Measurements from ENCODE around the gene PTPRM.

PTPRM gene

DNA sequence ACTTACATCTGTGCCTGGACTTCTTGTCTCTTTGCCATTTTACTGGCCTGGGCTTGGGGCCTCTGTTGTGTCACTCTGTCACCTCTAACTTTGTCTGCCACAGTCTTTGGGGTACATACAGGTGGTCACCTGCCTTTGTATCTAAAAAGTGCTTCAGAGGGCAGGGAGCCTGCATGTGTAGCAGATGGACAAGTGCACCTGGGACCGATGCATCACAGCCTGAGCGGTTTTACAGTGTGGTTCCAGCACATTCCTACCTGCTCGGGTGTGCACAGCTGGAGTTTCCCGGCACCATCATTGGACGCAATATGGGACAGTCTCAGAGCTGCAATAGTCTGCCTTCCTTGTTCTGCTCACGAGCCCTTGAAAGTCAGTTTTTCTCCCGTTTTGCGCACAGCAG, 792.4 kb downstream of the PTPRM start:
- ATAC-seq (no peak), DNase-seq (no peak)
- no peak overlapping the region for H3K4me3 Mint-ChIP-seq
- no peaks in the 10 kb centered on the region for H3K4me1 Mint-ChIP-seq
- no peak overlapping the region for H3K27ac Mint-ChIP-seq
- no peaks in the 10 kb centered on the region for H3K9me3 Mint-ChIP-seq
- H3K27me3 Mint-ChIP-seq: peaks cover 7% of the 10 kb centered on the region

DNA sequence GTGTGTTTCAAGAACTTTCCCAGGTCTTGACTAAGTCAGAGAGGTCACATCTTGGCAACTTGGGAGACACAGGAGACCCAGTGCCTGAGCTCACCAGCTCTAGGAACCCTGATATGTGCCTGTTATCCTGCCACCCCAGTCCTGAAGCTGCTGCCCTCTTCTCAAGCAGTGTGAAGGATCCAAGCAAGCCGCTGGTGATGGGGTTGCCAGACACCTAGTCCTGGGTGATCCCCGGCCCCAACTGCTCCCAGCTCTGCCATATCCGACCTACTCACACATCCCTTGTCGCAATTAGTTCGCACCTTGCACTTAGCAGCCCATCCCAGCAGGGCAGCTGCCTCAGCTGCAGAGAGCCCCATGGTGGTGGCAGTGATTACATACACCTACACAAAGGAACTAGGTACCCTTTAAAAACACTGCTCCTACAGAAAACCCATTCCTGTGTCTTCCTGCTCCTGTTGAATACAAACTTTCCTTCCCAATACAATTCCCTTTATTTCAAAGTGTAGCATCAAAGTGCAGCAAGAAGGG, 794.9 kb downstream of the PTPRM start:
- Mint-ChIP-seq H3K4me3 (no peak overlapping the region), H3K27me3 (peaks cover 28% of the 10 kb centered on the region), H3K27ac (no peak overlapping the region), H3K9me3 (no peaks in the 10 kb centered on the region), H3K4me1 (peaks cover 3% of the 10 kb centered on the region)
- DNase-seq (no peak), ATAC-seq (no peak)

DNA sequence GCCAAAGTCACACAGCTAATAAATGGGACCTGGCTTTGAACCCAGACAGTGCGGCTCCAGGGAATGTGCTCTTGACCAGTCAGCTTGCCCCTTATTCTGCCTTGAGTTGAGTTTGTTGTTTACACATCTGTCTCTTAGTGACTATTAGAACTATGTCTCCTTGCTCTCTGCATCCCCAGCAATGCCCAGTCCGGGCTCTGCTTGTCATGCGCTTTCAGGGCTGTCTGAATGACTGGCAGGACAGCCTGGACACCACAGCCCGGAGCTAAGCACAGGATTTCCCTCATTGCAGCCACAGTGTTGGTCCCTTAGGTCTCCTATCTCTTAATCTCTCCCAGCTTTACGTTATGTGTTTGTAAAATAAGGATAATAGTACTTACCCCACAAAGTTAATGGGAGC, 795.7 kb downstream of the PTPRM start:
- Mint-ChIP-seq H3K4me1 (peaks cover 8% of the 10 kb centered on the region), H3K27me3 (peaks cover 36% of the 10 kb centered on the region), H3K4me3 (no peak overlapping the region), H3K27ac (no peak overlapping the region), H3K9me3 (no peaks in the 10 kb centered on the region)
- DNase-seq (no peak), ATAC-seq (no peak)

DNA sequence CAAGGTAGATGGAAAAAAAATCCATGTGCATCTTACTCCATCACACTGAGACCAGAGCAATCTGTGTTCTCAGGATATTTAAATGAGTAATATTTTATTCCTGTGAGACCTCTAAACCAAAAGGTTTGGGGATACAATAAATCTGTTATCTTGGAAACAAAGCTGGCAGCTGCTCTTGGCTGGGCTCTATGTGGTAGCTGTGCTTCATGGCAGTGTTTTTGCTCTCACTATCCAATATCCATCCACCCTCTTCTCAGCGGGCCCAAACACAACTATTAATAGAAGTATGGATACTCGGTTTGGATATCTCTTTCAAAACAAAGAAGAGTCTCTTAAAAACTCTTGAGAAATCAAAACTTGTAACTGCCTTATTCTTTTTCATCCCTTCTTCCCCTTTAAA, 797.3 kb downstream of the PTPRM start:
- H3K27me3 Mint-ChIP-seq: peaks cover 39% of the 10 kb centered on the region
- peaks cover 8% of the 10 kb centered on the region for H3K4me1 Mint-ChIP-seq
- H3K4me3 Mint-ChIP-seq: no peak overlapping the region
- DNase-seq: no peak
- no peak for ATAC-seq
- no peak overlapping the region for H3K27ac Mint-ChIP-seq
- H3K9me3 Mint-ChIP-seq: no peaks in the 10 kb centered on the region

DNA sequence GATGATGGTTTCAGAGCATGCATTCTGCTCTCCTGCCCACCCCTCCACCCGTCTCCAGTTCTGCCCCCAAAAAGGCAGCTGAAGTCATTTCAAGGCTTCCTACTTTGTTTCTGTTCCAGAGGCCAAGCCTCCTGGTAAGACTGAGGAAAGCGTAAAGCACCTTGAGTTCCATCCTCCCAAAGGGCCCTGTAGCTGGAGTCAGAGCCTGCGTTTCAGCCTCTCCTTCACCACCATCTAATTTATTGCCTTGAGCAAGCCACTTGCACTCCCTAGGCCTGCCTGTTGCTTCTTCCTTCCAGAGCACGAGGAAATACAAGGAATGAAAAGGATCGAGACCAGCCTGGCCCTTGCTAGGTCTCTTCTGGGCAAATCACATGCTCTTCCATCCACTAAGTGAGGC, 797.9 kb downstream of the PTPRM start:
- Mint-ChIP-seq H3K9me3 (no peaks in the 10 kb centered on the region), H3K4me3 (no peak overlapping the region), H3K27me3 (peaks cover 45% of the 10 kb centered on the region), H3K27ac (no peak overlapping the region), H3K4me1 (peaks cover 8% of the 10 kb centered on the region)
- ATAC-seq (no peak), DNase-seq (no peak)

DNA sequence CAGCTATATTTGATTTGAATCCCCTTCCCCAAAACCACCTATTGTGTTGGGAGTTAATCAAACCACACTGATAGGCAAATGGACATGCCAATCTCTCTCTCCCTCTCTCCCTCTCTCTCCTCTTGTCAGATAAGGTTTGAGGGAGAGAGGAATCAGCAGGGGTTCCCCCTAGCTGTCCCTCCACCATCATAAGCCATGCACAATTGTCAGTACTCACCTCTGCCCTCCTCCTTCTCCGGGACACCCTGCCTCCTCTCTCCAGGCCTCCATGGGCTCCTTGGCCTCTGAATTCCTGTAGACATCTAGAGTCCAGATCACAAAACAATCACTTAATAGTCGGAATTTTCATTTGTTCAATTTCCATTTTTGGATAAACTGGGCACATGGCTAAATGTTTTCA, 798.4 kb downstream of the PTPRM start:
- peaks cover 8% of the 10 kb centered on the region for H3K4me1 Mint-ChIP-seq
- no peak overlapping the region for H3K4me3 Mint-ChIP-seq
- no peak for DNase-seq
- H3K9me3 Mint-ChIP-seq: no peaks in the 10 kb centered on the region
- H3K27me3 Mint-ChIP-seq: peaks cover 45% of the 10 kb centered on the region
- no peak overlapping the region for H3K27ac Mint-ChIP-seq
- no peak for ATAC-seq

DNA sequence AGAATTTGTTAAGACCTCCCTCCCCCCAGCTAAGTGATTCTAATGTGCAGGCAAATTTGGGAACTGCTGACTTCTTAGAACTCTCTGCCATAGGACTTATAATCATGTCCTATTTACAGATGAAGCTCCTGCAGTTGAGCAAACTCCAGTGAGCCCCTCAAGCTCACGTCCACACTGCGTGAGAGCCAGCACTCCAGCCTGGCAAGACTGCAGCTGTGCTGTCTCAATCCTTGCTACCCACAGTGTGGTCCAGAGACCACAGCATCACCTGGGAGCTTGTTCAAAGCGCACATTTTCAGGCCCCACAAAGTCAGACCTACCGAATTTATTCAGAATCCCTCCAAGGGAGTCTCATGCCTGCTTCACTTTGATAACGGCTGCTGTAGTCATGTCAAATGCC, 799.0 kb downstream of the PTPRM start:
- Mint-ChIP-seq H3K27me3 (peaks cover 45% of the 10 kb centered on the region), H3K9me3 (no peaks in the 10 kb centered on the region), H3K4me3 (no peak overlapping the region), H3K4me1 (peaks cover 8% of the 10 kb centered on the region), H3K27ac (no peak overlapping the region)
- ATAC-seq: no peak
- no peak for DNase-seq

DNA sequence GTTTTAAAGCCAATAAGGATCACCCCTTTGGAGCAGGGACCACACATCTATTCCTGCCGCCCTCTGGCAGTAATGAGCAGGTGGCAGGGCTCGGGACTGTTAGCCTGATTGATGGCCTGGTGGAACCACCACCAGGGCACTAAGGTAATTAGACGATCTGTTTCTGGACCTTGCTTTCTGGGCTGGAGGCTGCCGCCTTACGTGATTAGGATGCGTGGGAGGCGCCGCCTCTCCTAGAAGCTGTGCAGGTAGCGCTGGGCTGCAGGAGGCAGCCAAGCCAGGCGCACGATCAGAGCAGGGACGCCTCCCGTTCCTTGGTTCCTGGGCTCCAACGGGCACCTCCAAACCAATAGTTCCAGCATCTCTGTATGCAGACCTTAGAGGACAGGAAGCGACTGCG, 799.5 kb downstream of the PTPRM start:
- ATAC-seq (no peak), DNase-seq (no peak)
- H3K27me3 Mint-ChIP-seq: peaks cover 45% of the 10 kb centered on the region
- H3K27ac Mint-ChIP-seq: no peak overlapping the region
- peak overlapping the region in 1 of 2 donors; percentile 44 for H3K4me3 Mint-ChIP-seq
- H3K9me3 Mint-ChIP-seq: no peaks in the 10 kb centered on the region
- H3K4me1 Mint-ChIP-seq: peaks cover 8% of the 10 kb centered on the region

DNA sequence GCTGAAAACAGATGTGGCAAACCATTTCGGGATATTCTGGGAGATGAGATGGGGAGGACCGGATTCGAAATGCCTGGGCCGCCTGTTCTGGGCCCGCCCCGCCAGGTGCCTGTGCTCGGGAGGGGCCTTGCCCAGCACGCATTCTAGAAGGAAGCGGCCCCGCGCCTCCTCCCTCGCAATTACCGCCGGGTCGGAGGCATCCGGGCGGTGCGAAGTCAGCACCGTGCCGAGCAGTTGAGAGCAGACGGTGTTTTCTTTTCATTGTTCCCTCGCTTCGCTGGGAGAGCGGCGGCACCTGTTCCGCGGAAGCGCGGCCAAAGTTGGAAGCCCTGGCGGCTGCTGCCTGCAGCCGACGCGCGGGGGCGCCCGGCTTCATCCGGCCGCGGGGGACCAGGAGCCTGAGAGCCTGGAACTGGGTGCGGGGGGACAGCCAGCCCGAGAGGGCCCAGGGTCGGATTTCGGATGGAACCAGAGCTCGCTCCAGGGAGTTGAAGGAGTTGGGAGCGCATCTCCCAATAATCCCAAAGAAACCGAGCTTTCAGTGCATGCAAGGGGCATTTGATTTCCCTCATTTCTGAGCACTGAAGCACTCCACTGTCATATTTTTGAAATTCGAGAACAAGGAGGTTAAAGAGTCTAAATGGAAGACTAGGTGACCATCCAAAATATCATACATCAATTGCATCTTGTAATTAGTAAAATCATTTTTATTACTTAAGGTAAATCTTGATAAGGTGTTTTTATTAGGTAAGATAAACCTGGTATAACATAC, 800.3 kb downstream of the PTPRM start:
- ATAC-seq (peak; percentile 46), DNase-seq (peak; percentile 16 to 20)
- Mint-ChIP-seq H3K27ac (peak overlapping the region in 1 of 2 donors; percentile 56), H3K4me3 (peak overlapping the region in 1 of 2 donors; percentile 44), H3K27me3 (peaks cover 41% of the 10 kb centered on the region), H3K4me1 (peaks cover 8% of the 10 kb centered on the region), H3K9me3 (no peaks in the 10 kb centered on the region)

DNA sequence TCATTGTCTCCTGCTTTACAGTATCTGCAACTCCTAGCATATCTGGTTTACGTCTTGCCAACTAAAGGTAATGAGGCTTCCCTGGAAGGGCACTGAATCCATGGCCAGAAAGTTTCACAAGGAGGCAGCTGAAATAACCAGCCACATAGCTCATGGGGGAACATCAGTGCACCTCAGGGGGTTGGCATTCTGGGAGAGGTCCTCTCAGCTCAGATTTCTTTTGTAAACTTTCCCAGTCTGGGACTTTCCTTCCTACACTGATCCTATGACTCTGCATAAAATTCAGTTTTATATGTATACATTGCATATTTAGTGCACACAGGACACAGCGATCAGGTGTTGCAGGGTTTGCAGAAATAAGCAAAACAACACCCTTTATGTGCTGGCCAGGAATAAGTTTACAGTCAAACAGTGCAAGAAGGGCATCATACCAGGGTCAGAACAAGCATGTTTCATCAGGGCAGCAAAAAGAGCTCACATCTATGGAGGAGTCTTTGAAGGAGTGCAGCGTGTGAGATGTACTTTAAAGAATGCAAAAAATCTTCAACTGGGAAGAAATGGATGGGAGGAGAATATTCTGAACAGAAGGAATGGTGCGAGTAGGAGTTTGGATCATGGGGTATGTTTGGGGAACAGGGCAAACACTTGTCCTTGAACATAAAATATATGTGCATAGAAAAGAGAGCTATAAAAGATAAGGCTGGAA, 801.5 kb downstream of the PTPRM start:
- Mint-ChIP-seq H3K9me3 (no peaks in the 10 kb centered on the region), H3K4me3 (no peak overlapping the region), H3K4me1 (peaks cover 8% of the 10 kb centered on the region), H3K27me3 (peaks cover 38% of the 10 kb centered on the region), H3K27ac (no peak overlapping the region)
- no peak for DNase-seq
- no peak for ATAC-seq

DNA sequence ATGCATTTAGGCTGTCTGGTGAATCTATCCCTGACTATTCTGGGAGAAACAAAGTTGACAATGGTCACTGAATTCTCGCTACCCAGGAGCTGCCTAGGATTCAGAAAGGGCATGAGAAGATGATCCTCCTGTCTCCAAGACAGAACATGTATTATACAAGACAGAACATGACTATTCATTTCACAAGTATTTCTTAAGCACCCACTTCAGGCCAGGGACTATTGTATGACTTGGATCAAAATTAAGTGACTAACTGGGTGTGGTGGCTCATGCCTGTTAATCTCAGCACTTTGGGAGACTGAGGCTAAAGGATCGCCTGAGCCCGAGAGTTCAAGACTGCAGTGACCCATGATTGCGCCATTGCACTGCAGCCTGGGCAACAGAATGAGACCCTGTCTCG, 806.4 kb downstream of the PTPRM start:
- ATAC-seq: no peak
- H3K4me1 Mint-ChIP-seq: no peaks in the 10 kb centered on the region
- no peaks in the 10 kb centered on the region for H3K9me3 Mint-ChIP-seq
- no peak overlapping the region for H3K4me3 Mint-ChIP-seq
- no peak for DNase-seq
- H3K27ac Mint-ChIP-seq: peak overlapping the region in 1 of 2 donors; percentile 31
- peaks cover 9% of the 10 kb centered on the region for H3K27me3 Mint-ChIP-seq

DNA sequence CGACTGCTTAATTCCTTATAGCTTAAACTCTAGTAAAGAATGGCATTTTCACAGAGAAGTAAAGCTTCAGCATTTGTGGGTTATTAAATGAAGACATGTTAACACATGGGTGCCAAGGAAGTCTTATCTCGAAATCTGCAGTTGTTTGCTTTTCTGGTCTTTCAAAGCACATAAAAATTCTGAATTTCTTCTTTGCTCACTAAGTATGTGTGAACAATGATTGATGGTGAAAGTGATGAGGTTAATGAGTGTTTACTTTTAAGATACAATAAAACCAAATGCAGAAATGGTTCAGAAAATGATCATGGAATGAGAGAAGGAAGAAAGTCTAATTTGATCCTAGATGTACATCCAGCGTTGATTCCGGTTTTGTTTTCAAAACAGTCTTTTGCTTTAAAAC, 807.6 kb downstream of the PTPRM start:
- Mint-ChIP-seq H3K27ac (no peak overlapping the region), H3K9me3 (no peaks in the 10 kb centered on the region), H3K4me3 (no peak overlapping the region), H3K4me1 (no peaks in the 10 kb centered on the region), H3K27me3 (peaks cover 2% of the 10 kb centered on the region)
- ATAC-seq (no peak), DNase-seq (no peak)

DNA sequence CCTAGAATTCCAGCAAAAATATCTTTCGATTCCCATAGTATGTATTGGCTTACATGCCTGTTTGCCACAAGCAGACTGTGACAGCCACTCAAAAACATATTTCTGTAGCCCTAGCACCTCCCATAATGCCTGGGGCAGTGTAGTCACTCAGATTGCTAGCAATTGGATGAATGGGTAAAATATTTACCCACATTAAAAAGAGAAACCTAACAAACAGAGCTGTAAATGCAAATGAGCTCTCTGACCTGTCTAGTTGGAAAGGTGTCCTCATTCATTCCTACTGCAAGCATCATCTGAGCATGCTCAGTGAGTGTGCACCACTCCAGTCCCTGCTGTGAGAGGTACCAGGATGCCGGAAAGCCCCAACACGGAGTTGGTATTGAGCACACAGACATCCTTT, 808.1 kb downstream of the PTPRM start:
- no peak overlapping the region for H3K27ac Mint-ChIP-seq
- H3K4me3 Mint-ChIP-seq: no peak overlapping the region

DNA sequence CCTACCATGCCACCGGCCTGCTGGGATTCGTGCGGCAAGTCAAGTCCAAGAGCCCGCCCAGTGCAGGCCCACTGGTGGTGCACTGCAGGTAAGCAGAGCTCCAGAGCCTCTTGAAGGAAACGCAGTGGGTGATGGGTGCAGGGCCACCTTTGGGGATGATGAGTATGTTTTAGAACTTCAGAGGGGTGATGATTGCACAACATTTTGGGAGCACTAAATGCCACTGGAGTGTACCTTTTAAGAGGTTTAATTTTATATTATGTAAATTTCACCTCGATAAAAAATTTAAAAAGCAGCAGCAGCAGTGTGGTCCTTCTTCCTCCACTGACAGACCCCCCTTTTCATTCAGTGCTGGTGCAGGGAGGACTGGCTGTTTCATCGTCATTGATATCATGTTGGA, 809.0 kb downstream of the PTPRM start:
- H3K4me1 Mint-ChIP-seq: no peaks in the 10 kb centered on the region
- no peaks in the 10 kb centered on the region for H3K27me3 Mint-ChIP-seq
- H3K4me3 Mint-ChIP-seq: no peak overlapping the region
- no peak overlapping the region for H3K27ac Mint-ChIP-seq
- DNase-seq (no peak), ATAC-seq (no peak)
- no peaks in the 10 kb centered on the region for H3K9me3 Mint-ChIP-seq

More for the DNA sequence above, 808.1 kb downstream of the PTPRM start:
- Mint-ChIP-seq H3K9me3 (no peaks in the 10 kb centered on the region), H3K27me3 (no peaks in the 10 kb centered on the region), H3K4me1 (no peaks in the 10 kb centered on the region)
- no peak for DNase-seq
- no peak for ATAC-seq

DNA sequence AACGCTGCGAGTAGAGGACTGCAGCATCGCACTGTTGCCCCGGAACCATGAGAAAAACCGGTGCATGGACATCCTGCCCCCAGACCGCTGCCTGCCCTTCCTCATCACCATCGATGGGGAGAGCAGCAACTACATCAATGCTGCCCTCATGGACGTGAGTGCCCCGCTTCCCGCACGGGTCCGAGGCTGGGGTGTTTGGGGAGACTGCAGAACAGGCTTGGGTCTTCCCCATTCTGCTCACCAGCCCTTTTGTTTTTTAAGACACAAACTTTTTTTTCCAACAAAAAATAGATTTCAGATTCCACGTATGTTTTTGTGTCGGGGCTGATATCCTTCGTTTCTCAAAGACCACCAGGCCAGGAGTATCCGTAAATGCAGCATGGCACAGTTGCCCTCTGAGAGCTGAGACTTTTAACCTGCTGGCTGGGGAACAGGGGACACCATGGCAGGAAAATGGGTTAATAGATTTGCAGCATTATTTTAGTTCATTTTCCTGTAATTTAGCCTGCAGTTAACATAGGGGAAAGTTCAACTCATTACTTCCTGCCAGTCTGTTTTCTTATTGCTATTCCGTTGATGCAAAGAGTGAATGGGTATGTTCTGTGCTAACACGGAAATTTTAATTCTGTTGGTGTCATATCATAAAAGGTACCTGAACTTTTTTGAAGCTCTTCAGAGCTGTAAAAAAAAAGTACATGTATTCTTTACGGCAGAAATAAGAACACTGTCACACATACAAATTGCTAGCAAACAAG, 812.2 kb downstream of the PTPRM start:
- no peaks in the 10 kb centered on the region for H3K9me3 Mint-ChIP-seq
- DNase-seq (no peak), ATAC-seq (no peak)
- H3K4me3 Mint-ChIP-seq: no peak overlapping the region
- H3K4me1 Mint-ChIP-seq: no peaks in the 10 kb centered on the region
- no peak overlapping the region for H3K27ac Mint-ChIP-seq
- no peaks in the 10 kb centered on the region for H3K27me3 Mint-ChIP-seq

DNA sequence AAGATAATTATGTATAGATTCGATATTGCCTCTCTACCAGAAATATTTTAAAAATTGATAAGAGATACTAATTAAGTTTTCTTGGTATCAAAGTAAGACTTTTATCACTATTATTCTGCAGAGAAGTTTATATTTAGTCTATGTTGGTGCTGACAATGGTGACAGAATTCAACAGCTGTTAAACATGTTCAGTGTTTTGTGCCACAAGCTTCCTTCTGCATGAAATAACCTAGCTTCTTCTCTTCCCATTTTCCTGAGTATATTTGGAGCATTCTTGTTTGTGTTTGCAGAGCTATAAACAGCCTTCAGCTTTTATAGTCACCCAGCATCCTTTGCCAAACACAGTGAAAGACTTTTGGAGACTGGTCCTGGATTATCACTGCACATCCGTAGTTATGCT, 812.9 kb downstream of the PTPRM start:
- H3K4me1 Mint-ChIP-seq: no peaks in the 10 kb centered on the region
- no peaks in the 10 kb centered on the region for H3K27me3 Mint-ChIP-seq
- DNase-seq: no peak
- ATAC-seq: no peak
- no peak overlapping the region for H3K4me3 Mint-ChIP-seq
- H3K9me3 Mint-ChIP-seq: no peaks in the 10 kb centered on the region
- H3K27ac Mint-ChIP-seq: no peak overlapping the region

All from stimulated activated naive CD8-positive, alpha-beta T cell treated with anti-CD3 and anti-CD28 coated beads, Interleukin-15, amount 100 ng/mL, for 72 hours (primary cell).